ENCODE data around the gene ATP2A1.

The ATP2A1 gene

DNA sequence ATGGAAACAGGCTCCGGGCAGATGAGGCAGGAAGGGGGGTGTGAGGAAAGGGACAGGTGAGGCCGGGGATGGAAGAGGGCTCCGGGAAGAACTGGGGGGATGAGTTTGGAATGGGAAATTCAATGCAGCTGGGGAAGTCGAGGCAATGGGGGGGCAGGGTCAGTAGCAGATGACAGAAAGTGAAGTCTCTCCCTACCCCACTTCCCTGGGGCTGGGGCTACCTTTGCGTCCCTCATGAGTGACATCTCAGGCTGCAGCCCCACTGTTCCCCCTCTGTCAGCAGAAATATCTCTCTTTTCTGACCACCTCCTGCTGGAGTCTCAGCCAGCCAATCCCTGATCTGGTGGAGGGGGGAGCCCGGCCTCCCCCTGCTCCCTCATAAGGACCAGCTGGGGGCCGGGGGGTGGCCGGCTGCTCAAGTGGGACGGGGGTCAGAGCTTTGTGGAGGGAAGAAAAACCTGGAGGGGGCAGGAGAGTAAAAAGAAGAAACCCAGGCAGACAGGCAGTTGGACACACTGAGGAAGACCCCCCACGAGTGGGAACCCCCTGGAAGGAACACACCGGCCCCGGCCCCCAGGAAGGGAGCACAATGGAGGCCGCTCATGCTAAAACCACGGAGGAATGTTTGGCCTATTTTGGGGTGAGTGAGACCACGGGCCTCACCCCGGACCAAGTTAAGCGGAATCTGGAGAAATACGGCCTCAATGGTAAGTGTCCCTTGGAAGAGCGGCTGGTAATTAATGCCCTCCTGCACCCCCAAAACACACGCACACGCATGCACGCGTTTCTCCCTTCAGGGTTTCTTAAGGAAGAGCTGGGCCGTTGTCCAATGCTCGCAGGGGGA is at the start of gene ATP2A1:
ATP2A1 (plus strand) TSS at position 406 of the 844 bp plus-strand sequence; CDS start at position 590, 184 bp downstream.
- no peak for DNase-seq

DNA sequence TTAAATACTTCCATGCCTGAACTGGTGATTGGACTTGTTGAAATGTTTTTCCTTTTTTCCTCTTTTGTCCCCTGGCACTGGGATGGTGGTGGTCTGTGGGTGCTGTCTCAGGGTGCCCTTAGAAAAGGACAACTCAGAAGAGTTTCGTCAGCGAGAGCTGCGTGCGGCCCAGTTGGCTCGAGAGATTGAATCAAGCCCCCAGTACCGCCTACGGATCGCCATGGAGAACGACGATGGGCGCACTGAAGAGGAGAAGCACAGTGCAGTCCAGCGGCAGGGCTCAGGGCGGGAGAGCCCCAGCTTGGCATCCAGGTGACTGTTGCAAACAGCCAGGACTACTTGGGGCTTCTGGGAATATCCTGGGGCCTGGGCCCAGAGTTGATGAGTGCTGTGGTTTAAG is 48.5 kb upstream of the ATP2A1 start:
- no peak for DNase-seq

DNA sequence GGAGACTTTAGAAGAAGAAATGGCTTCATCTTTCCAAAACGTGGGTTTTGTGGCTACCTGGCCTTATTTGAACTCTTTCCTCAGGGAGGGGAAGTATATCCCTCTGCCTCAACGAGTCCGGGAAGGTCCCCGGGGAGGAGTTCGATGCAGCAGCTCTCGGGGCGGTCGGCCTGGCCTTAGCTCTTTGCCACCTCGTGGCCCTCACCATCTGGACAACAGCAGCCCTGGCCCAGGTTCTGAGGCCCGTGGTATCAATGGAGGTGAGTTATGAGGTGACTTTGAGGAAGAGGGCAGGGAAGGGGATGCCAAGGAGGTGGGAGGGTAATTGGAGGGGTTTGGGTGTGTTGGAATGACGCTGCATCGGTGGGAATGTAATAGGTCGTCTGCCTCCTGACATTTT is 47.8 kb upstream of the ATP2A1 start:
- DNase-seq, result no peak

DNA sequence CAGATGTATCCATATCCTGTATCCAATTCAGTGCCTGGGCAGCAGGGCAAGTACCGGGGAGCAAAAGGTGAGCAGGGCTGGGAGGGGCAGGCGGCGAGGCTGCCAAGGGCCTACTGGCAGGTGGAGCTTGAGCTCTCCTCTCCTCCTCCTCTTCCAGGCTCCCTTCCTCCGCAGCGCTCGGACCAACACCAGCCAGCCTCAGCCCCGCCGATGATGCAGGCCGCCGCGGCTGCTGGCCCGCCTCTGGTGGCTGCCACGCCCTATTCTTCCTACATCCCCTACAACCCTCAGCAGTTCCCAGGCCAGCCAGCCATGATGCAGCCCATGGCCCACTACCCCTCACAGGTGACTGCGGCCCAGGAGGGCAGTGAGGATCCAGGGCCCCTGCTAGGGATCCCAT is 43.9 kb upstream of the ATP2A1 start:
- no peak for DNase-seq

DNA sequence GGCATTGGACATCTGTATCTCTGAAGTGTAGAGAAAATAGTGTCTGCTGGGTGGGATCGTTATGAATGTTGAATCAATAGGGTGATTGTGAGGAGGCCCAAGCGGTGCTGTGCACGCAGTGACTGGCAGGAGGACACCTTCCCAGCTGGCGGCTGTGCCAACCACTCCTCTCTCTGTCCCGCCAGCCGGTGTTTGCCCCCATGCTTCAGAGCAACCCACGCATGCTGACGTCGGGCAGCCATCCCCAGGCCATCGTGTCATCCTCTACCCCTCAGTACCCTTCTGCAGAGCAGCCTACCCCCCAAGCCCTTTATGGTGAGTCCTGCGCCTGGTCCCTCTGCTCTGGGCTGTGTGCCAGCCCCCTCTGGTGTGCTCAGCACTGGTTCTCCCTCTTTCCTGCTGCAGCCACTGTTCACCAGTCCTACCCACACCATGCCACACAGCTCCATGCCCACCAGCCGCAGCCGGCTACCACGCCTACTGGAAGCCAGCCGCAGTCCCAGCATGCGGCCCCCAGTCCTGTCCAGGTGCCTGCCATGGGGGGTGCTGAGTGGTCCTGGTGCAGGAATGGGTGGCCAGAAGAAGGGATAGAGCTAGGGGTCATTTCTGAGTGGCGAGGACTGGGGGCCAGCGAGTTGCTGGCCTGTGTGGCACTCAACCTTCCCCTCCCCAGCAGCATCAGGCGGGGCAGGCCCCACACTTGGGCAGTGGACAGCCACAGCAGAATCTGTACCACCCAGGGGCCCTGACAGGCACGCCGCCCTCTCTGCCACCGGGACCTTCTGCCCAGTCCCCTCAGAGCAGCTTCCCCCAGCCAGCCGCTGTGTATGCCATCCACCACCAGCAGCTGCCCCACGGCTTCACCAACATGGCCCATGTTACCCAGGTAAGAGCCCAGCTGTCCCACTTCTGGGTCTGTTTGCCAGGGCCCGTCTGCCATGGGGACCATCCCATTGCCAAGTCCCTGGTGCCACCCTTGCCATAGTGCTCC is 43.1 kb upstream of the ATP2A1 start:
- DNase-seq, result no peak

DNA sequence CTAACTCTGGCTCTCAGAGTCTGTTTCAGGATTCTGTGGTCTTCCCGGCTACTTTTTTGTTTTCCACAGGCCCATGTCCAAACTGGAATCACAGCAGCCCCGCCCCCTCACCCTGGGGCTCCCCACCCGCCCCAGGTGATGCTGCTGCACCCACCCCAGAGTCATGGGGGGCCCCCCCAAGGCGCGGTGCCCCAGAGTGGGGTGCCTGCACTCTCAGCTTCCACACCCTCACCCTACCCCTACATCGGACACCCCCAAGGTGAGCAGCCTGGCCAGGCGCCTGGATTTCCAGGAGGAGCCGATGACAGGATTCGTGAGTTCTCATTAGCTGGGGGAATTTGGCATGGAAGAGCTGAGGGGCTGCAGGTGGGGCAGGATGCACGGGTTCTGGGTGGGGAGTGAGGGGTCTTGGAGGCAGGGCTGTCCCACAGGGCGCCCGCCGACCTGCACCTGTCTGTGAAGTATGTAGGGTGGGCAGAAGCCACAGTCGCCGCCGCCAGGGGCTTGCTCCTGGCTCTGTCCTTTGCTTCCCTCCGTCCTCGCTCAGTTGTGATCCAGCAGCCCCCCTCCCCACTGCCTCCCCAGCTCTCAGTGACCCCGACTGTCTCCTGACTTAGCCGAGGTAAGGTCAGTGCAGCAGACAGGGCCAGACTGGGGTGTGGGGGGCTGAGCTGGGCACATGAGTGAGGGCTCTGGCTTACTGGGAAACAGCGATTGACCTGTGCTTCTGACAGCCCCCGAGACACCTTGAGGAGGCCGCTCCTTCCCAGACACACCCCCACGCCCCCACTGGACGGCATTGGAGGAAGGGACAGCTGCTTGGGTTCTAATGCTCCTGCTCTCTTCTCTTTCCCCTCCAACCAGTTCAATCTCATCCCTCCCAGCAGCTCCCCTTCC is 42.2 kb upstream of the ATP2A1 start:
- DNase-seq, result no peak

DNA sequence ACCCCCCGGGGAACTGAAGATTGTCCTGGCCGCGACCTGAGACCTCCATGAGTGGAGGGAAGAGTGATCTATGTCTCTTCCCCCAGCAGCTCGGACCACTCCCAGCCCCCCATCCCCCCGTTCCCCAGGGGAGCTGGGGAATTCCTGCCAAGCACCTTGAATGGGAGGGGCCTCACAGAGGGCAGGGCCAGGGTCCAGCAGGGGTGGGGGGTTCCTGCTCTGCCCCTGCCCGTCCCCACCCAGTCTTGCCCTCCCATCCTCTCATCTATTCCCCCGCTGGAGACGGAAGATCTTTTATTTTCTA is 41.6 kb upstream of the ATP2A1 start:
- no peak for DNase-seq

DNA sequence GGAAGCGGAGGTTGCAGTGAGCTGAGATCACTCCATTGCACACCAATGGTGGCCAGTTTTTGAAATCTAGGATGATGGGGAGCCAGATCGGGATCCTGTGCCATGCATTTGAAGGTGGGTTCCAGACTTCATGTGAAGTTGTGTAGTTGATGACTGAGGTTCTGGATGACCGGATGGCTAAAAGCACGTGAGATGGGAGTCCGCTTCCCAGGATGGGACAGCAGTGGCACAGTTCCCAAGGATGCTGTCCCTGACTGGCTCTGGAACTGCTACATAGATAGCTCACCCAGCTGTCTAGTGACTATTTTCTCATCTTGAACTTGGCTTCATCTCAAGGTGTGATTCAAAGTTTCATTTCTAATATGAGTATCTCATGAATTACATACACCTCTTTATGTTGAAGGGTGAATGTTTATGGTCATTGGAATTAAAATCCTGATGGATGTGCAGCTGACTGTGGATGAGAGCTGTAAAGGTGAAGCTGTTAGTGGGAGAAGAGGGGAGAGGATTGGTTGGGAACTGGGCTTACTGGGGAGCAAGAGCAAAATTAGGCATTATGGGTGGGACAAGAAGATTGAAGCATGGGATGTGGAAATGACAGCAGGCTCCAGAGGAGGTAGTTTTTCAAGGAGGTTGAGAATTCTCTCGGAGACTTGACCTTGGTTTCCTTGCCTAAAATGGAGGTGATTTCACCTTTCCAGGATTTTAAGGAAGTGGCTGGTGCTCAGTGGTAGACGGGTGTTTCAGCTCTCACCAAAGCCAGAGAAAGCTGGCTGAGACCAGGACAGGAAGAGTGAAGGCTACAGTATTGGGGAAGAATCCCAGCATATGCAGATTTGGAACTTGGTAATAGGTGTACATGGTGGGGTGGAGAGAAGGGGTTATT is 40.4 kb upstream of the ATP2A1 start:
- DNase-seq, result no peak

DNA sequence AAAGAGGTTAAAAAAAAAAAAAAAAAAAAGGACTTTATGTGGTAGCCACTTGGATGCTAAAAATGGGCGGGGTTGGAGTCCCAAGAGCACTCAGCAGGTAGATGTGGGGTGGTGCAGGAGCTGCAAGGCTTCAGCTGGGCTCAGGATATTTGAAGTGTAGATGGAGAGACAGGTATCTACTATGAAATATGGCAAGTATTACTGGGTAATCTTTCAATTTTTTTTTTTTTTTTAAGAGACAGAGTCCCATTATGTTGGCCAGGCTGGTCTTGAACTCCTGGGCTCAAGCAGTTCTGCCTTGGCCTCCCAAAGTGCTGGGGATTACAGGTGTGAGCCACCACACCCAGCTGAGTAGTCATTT is 39.8 kb upstream of the ATP2A1 start:
- DNase-seq, result no peak

DNA sequence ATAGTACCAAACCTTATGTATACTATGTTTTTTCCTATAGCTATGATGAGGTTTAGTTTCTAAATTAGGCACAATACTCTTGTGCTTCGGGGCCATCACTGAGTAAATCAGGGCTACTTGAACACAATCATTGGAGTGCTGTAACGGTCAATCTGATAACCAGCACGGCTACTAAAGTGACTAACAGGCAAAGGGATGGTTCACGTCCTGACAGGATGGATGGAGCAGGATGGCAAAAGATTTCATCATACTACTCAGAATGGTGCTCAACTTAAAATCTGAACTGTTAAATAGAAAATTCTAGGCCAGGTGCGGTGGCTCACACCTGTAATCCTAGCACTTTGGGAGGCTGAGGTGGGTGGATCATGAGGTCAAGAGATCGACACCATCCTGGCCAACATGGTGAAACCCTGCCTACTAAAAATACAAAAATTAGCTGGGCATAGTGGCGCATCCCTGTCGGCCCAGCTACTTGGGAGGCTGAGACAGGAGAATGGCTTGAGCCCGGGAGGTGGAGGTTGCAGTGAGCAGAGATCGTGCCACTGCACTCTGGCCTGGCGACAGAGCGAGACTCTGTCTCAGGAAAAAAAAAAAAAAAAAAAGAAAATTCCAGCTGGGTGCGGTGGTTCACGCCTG is 39.2 kb upstream of the ATP2A1 start:
- no peak for DNase-seq

DNA sequence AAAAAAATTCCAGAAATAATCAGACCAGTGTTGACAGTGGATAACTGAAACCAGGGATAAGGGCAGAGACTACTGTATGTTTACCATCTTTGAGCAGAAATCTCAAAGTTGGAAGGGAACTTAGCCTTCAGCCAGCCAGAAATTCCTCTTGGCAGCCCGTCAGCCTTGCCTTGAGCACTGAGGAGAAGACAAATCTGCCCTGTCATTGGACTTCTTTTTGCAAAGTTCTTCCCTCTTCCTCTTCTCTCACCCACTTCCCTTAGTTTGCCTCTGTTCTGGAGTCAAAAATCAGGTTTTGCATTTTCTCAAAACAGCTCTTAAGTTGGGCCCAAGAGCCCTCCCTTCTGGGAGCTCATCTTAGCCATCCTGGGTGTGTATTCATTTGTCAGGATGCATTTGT is 38.4 kb upstream of the ATP2A1 start:
- no peak for DNase-seq

DNA sequence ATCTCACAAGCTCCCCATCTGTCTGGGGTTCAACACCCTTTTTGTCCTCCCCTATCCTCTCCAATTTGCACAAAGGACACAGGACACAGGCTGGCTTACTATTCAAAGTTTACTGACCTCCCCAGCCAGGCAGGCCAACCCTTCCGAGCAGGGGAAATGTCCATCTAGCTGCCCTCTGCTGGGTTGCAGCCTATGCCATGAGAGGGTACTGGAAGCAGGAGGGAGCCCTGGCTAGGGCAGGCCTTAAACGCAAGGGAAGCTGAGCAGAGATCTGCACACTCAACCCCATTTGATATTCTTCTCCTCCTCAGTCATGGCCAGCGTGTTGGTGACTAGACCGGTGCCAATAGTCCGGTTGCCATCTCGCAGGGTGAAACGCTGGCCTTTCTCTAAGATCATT is 35.6 kb upstream of the ATP2A1 start:
- DNase-seq, result no peak

DNA sequence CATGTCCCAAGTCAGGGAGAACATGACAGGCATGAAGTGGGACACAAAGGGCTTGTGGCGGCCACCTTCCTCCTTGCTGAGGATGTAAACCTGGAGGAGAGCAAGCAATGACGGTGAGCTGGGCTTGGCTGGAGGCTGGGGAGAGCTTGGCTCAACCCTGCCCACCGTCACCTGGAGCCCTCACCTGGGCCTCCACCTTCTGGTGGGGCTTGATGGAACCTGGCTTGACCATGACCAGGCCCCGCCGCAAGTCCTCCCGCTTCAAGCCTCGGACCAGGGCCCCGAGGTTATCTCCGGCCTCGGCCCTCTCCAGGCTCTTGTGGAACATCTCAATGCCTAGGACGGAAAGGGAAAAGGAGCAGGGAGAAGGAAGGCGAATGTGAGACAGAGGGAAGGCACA is 34.5 kb upstream of the ATP2A1 start:
- DNase-seq, result no peak

DNA sequence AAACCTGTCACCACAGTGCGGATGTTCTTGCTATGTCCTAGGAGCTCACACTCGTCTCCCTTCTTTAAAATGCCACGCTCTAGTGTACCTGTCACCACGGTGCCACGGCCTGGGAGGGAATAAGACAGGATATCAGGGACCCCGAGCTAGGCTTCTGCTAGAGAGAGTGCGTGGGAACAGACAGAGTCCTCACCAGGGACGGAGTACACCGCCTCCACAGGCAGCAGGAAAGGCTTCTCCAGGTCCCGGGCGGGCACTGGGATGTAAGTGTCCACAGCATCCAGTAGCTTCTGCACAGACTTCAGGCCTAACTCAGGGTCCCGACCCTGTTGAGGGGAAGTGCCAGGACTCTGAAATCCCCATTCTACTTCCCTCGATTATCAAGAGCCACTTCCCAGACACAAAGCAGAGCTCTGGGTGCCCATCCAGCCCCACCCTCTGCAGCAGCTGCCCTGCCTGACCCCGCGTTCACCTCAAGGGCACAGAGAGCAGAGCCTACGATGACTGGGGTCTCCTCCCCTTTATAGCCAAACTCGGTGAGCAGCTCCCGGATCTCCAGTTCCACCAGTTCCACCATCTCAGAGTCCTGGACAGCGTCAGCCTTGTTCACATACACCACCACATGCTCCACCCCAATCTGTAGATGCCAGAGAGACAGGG is 33.9 kb upstream of the ATP2A1 start:
- no peak for DNase-seq

DNA sequence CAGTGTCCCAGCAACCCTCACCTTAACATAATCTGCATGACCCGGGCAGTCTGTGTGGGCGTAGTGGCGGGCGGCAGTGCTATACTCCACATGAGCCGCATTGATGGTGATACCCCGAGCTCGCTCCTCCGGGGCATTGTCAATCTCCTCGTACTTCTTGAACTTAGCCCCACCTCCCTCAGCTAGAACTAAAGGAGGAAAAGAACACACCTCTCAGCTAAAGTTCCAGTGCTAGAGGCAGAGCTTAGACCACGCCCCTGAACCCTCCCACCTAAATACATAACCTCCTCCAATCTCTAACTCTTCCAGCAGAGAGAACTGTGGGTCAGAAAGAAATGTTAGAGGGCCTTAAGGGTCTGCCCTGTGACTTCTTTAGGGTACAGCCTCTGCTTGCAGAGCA is 33.0 kb upstream of the ATP2A1 start:
- no peak for DNase-seq

DNA sequence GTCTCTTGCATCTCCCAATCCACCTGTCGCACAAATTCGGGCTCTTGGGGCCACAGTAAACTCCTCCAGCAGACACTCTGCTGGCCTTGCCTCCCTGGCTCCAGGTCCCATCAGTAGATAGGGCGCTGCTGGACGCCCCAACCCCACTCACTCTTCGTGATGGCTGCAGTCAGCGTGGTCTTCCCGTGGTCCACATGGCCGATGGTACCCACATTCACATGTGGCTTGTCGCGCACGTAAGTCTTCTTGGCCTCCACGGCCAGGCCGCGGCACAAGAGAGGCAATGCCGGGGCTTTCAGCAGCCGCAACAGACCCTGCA is 32.6 kb upstream of the ATP2A1 start:
- no peak for DNase-seq

DNA sequence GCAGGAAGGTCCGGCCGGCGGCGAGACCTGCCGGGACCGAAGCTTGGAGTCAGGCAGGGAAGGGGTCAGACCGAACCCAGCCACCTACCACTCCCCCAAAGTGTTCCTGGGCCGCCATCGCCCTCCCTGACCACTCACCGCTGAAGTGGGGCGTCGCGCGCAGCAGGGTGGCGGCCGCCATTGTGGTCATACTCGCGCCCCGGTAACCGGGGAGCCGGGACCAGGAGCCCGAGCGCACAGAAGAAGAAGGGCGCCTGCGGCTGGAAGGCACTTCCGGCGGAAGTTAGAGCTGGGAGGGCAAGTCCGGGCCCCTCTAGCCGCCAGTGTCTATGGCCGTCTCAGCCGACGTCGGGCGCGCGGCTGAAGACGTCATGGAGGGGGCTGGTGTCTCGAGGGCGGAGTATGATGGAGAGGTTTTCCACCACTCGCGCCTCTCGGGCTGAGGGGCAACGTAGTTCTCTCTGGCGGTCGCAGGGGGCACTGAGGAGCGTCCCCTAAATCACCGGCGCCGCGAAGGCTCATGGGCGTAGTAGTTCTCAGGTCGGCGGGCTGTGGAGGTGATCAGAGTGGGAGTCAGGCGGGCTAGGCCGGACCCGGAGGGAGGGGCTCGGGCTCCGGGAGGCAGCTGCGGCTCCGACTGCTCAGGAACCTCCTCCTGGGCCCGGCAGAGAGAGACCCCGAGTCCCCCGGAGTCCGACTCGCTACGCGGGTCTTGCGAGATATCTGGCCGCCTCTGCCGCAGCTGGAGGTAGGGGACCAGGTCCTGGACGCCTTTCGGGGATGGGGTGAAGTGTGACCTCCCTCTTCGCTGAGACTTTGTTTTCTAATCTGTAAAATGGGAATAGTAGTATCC is 32.0 kb upstream of the ATP2A1 start, which contains the start of gene TUFM:
TUFM (minus strand) TSS at position 269 of the 853 bp plus-strand sequence; CDS start at position 190, 79 bp downstream.
- peak; percentile 79 for DNase-seq

DNA sequence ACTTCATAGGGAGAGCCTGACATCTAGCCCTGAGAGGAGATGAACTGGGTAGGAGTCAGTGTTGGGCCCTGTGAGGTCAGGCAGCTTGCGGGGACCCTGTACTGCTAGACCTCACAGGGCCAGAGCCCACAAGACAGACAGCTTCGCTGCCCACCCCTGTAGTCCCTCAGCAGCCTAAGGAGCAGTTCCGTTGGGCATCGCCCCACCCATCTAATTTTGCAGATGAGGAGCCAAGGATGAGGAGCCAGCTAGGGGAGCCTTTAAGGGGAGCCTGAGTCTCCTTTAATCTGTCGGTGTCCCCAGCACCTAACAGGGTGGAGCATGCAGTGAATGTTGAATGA is 31.4 kb upstream of the ATP2A1 start:
- no peak for DNase-seq

DNA sequence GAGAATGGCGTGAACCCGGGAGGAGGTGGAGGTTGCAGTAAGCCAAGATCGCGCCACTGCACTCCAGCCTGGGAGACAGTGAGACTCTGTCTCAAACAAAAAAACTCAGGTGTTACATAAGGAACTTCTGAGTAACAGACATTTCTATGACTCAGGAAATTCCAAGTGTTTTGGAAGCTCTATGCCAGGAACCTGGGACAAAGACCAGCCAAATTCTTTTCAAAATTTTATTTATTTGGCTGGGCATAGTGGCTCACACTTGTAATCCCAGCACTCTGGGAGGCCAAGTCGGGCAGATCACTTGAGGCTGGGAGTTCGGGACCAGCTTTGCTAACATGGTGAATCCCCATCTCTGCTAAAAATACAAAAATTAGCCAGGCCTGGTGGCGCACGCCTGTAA is 19.9 kb upstream of the ATP2A1 start:
- DNase-seq, result no peak

DNA sequence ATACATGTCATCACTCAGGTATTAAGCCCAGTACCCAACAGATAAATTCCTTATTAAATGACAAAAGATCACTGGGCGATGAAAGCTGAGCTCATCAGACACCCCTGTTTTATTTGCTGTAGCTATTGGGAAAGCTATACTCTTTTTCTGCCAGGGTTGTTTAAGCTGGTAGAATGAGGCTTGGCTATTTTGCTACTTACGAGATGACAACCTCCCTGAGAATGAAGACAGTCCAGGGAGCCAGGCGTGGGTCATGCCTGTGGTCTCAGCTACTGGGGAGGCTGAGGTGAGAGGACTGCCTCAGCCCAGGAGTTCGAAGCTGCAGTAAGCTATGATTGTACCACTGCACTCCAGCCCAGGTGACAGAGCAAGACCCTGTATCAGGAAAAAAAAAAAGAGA is 19.0 kb upstream of the ATP2A1 start:
- DNase-seq, result no peak
